Measurements from ENCODE around the gene SSH2.

DNA sequence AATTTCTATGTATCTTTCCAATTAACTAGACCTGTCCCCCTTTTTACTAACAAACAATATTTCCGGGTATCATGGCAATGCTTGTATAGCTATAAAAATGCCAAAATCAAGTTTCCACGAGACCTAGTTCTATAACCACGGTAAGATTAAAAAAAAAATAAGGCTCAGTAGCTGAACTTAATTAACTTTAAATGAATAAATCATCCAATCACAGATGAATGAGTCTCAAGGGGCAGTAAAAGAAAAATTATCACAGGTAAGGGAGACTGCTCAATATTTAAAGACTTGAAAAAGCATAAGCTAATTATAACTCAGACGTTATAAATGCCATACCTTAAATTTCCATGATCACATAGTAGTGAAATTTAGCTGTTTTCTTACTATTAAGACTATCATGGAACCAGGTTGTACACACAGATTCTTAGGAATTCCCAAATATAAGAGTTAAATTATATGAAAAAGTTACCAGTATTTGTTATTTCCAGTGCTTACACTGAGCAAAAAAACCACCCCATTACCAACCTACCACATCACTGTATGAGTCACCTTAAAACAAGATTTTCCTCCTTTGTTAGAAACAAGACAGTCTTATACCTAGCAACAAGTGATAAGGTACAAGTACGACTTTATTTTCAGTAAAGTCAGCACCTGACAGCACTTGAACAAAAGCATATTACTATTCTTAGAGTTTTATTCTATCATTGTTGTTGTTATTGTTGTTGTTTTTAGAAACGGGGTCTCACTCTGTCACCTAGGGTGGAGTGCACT is 20.6 kb downstream of the SSH2 start:
- no peak for TF ChIP-seq POLR2A (IDR thresholded peaks at IDR 0.05; ENCODE audit: low read length)
- no peak for TF ChIP-seq GATA1 (IDR thresholded peaks at IDR 0.05; ENCODE audit: low read depth, low read length)
